ENCODE results near the gene IL10RA. TPM values are rescaled to one million over a fixed set of nuclear protein-coding genes. Genes with fewer than 3 reads are reported as not detected.

Gene IL10RA
- total RNA-seq, 1 donor from 2014 or later: 7.2 TPM

DNA sequence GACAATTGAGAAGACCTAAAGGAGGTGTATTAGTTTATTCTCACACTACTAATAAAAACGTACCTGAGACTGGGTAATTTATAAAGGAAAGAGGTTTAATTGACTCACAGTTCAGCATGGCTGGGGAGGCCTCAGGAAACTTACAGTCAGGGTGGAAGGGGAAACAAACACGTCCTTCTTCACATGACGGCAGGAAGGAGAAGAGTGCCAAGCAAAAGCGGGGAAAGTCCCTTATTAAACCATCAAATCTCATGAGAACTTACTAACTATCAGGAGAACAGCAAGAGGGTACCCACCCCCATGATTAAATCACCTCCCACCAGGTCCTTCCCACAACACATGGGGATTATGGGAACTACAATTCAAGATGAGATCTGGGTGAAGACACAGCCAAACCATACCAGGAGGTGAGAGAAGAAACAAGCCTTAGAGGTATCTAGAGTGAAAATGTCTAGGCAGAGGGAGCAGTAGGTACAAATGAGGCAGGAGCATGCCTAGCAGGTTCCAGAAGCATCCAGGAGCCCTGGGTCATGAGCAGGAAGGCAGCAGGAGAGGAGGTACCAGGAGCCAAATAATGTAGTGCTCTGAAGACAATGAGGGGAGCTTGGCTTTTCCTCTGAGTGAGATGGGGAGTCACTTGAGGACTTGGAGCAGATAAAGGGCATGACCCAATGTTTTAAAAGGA, 31.6 kb downstream of the IL10RA start:
- DNase-seq (ENCODE audit: missing footprints): no peak
- no peak for ATAC-seq
- intact Hi-C loops (cut with DNase I): no loop called here

DNA sequence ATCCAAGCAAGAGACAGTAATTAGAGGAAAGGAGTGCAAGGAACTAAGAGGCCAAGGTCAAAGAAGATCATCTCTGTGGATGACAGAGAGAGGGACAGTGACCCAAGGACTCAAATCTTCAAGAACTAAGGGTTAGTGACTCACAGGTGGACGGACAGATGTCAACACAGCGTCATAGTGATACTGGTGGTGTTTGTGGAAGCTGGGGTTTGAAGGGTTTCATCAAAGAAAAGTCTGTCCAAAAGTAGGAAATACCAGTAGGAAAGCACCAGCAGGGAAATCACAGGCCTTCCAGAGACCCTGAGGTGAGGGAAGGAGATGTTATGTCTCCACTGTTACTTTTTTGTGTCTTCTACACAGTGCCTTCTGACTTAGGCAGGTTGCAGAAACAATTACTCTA, 32.2 kb downstream of the IL10RA start:
- intact Hi-C loops (cut with DNase I): no loop called here
- no peak for ATAC-seq

DNA sequence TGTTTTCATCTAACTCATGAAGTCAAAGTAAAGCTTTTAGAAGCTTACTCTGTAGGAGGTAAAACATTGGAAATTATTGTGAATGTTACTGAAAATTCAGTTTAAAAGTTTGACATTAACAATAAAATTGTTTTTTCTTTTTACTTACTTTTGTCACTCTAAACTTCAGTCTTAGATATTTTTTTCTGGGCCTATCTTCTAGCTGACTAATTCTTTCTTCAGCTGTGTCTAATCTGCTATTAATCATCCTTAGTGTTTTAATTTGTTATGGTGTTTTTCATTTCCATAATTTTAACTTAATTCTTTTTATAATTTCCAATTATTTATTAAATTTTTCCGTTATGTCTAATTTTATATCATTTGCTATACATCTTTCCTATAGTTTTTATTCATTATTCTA, 35.0 kb downstream of the IL10RA start:
- DNase-seq (ENCODE audit: missing footprints) (no peak), ATAC-seq (no peak)
- intact Hi-C loops (cut with DNase I): no loop called here

More for the DNA sequence above, 32.2 kb downstream of the IL10RA start:
- DNase-seq (ENCODE audit: missing footprints): no peak

DNA sequence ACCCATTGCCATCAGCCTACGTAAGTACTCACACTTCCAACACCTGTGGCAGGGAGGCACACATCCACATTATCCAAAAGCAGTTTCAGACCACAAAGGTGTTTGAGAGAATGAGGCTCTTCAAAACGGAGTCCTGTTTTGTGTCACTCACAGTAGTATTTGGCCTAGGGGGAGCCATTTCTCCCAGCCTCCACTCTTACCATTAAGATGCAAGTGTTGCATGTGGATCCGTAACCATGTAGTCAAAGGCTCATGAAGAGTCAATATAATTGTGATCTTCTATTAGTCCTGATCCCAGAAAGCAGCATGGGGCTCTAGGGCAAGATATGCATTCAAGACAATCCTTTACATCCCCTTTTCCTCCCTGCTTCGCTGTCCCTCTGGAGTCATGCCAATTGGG, 41.5 kb downstream of the IL10RA start:
- ATAC-seq (no peak), DNase-seq (ENCODE audit: missing footprints) (no peak)
- intact Hi-C loops (cut with DNase I): no loop called here

DNA sequence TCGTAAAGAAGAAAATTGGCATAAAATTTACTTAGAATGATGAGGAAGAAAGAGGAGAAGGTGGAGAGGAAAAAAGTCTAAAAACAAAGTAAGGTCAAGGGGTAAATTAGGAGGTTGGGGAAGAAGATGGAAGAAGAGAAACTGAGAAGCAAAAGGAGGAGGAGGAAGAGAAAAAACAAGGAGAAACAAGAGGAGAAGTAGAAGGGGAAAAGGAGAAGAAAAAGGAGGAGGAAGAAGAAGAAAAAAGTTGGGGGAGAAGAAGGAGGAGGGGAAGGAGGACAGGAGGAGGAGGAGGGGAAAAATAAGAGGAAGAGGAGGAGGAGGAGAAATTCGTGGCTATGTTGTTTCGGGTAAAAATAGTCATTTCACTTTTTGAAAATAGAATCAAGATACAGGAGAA, 42.4 kb downstream of the IL10RA start:
- DNase-seq (ENCODE audit: missing footprints) (no peak), ATAC-seq (no peak)
- intact Hi-C loops (cut with DNase I): no loop called here

DNA sequence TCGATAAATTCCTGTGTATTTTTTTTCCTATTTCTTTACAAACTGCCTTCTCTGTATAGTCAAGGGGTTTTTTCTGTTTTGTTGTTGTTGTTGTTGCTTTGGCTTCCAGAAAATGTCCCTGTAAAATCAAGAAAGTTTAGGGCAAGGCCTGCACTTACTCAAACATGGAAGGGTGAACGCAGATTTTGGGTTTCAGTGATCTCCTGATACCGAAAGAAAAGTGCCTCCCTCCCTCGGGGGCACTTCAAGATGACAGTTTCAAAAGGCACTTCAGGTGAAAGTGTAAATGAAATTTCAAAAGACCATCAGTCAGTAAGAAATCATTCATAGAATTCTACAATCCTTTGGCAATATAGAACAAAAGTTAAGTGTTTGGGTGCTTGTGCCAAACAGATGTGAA, 47.2 kb downstream of the IL10RA start:
- DNase-seq (ENCODE audit: missing footprints) (no peak), ATAC-seq (no peak)
- intact Hi-C loops (cut with DNase I): no loop called here

DNA sequence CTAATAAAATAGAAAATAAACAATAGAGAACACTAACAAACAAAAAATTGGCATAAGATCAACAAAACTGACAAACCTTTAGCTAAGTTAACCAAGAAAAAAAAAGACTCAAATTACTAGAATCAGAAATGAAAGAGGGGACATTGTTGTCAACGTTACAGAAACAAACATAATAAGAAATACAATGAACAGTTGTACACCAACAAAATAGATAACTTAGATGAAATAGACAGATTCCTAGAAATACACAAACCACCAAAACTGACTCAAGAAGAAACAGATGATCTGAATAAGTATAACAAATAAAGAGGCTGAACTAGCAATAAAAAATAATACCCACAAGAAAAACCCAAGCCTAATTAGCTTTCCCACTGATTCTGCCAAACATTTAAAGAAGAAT, 55.9 kb downstream of the IL10RA start:
- intact Hi-C loops (cut with DNase I): no loop called here
- ATAC-seq: no peak

DNA sequence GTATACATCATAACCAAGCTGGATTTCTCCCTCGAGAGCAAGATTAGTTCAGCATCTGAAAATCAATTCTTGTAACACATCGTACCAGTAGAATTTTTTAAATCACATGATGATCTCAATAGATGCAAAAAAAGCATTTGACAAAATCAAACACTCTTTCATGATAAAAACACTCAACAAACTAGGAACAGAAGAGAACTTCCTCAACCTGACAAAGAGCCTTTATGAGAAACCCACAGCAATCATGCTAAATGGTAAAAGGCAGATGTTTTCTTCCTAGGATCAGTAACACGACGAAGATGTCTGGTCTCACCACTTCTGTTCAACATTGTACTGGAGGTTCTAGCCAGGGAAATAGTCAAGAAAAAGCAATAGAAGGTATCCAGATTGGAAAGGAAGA, 56.6 kb downstream of the IL10RA start:
- ATAC-seq: no peak
- intact Hi-C loops (cut with DNase I): no loop called here
- no peak for DNase-seq (ENCODE audit: missing footprints)

More for the DNA sequence above, 55.9 kb downstream of the IL10RA start:
- DNase-seq (ENCODE audit: missing footprints): no peak

DNA sequence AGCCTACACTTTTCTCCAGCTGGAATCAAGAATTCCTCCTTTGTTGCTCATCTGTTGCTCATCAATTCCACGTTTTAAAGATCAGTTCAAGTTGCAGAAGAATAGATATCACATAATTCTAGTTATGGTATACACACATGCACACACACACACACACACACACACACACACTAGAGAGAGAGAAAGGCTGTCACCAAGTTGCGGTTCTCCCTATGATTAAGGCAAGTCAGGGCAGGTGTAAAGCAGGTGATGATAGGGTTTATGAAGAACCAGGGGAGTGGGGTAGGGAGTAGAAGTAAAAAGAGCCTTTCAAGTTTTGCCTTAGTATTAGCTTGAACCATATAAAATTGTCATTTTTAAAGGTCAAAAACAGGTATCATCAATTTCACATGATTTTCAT, 59.0 kb downstream of the IL10RA start:
- no peak for DNase-seq (ENCODE audit: missing footprints)
- no peak for ATAC-seq
- intact Hi-C loops (cut with DNase I): no loop called here

DNA sequence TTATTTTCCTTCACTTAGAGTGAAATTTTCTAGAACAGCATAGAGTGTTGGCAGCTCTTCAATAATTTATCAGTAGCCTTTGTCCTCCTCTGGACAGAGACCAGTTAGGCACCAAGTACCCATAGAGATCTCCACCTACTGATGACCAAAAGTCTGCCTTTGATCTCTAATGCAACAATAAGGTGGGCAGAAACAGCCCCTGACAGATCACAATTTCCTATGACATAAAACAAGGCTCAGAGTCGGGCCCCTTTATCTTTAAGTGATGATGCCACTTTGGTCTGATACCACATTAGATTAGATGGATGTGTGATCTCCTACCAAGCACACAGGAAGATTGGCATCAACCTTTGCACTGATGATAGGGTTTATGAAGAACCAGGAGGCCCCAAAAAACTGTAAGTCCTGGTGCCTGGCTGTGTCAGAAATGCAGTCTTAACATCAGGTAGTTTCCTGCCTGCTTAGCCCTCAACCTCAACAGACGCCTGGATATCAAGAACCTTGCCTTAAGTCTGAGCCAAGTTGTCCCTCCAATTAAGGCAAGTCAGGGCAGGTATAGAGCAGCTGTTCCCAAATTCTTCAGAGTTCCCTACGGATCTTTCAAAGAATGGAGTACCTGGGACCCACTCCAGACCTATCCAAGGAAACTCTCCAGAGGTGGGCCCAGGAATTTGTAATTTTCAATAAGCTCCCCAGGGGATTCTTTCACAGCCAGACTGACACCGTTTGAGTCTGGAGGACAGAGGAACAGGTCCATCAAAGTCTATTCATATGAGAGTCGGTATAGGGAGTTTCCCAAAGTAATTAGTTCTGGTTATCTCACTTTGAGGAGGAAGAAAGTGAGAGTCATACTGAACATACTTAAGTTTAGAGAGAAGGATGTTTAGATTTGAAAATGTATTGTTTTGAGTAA, 60.1 kb downstream of the IL10RA start:
- DNase-seq (ENCODE audit: missing footprints) (no peak), ATAC-seq (no peak)
- intact Hi-C loops (cut with DNase I): no loop called here

DNA sequence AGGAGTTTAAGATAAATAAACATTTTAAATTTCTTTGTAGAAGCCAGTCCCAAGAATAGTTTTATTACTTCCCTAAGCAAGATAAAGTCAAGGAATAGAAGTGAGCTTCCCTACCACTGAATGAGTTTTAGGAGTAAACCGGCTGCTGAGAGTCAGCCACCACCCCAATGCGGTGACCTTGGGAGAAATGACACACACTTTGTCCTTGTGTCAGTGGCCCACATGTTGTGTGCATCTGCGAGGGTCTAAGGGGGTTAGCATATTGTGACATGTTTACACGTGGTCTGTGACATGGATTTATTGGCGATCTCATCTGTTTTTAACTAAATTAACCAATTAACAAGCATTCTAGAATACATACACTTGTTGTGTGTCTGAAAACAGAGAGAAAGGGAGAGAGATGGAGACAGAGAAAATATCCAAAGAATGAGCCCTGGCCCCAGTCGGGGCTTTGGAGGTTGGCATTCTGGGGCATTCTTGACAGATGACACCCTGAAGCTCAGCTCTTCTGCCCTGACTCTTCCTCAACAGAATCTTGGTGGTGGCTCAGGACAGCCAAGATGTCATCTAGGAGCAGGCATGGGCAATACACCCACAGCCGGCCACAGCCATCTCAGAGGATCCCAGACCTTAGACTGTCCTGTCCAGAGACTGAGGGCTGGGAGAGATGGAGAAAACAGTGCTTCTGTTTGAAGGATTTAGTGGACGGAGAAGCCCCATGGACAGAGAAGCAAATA, 60.9 kb downstream of the IL10RA start:
- no peak for ATAC-seq
- DNase-seq (ENCODE audit: missing footprints): no peak
- intact Hi-C loops (cut with DNase I): no loop called here

DNA sequence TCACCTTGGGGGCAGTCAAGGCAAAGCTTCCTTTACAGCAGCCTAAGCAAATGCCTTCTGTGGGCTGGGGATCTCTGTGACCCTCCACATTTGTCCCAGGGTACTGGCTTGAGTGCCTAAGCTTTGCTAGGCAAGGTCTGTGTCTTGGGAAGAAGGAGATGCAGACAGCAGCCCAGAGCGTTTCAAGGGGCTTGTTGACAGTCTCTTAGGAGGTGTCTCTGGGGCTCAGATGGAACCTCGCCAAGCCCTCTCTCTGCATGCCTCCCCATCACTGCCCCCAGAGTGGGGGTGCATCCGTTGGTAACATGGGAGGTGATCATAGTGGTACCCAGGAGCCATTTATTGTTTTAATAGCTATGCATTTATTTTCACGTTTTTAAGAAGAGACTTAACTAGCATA, 61.6 kb downstream of the IL10RA start:
- DNase-seq (ENCODE audit: missing footprints): no peak
- no peak for ATAC-seq
- intact Hi-C loops (cut with DNase I): no loop called here

DNA sequence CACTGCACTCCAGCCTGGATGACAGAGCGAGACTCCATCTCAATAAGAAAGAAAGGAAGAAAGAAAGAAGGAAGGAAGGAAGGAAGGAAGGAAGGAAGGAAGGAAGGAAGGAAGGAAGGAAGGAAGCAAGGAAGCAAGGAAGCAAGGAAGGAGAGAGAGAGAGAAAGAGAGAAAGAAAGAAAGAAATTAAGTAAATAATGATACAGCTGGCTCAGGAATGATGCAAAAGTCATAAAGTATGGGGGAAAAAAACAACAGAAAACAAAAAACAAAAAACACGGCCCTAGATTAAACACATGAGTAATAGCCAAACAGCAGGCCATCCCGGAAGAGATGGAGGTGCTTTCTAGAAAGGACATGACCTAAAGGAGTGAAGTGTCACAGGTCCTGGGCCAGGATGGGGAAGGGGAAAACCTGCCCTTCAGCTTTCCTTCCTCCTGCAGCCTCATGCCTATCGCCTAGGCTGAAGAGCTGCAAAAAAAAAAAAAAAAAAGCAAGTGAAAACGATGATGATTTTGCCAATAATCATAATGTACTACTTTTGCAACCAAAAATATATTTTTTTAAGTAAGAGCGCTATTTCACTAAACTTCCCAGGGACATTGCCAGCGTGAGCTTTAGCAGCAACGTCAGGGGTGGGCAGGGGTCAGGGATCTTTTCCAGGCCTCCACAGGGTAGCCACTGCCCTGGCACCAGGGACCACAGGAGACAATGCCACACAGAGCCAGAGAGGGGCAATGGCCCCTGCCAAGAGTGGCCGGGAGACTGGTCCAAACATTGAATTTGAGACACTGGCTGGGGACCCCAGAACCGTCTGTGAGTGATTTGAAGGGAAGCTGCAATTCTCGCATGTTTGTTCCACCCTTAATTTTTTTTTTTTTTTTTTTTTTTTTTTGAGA, 62.5 kb downstream of the IL10RA start:
- ATAC-seq: no peak
- no peak for DNase-seq (ENCODE audit: missing footprints)
- intact Hi-C loops (cut with DNase I): no loop called here

DNA sequence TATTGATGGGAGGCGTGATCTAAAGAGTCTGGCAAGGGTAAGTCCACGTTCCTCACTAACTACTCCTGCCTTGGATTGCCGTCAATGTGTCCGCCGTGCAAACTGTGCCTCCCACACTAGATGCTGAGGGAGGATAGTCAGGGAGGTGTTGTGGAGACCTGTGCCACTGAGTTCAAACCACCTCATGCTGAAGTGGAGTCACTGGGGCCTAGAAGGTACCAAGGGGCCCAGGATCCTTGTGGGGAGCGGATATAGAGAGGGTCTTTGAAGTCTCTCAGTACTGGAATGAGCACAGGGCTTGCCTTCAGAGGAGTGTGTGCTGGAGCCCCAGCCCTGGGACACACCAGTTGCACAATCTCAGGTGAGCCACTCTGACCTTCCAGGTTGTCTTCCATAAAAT, 63.6 kb downstream of the IL10RA start:
- ATAC-seq (no peak), DNase-seq (ENCODE audit: missing footprints) (no peak)
- intact Hi-C loops (cut with DNase I): loop anchor here (5.0 to 10.0 kb wide), 4 partner anchors 102 to 625 kb away; partner anchors contain the start of gene FXYD2

DNA sequence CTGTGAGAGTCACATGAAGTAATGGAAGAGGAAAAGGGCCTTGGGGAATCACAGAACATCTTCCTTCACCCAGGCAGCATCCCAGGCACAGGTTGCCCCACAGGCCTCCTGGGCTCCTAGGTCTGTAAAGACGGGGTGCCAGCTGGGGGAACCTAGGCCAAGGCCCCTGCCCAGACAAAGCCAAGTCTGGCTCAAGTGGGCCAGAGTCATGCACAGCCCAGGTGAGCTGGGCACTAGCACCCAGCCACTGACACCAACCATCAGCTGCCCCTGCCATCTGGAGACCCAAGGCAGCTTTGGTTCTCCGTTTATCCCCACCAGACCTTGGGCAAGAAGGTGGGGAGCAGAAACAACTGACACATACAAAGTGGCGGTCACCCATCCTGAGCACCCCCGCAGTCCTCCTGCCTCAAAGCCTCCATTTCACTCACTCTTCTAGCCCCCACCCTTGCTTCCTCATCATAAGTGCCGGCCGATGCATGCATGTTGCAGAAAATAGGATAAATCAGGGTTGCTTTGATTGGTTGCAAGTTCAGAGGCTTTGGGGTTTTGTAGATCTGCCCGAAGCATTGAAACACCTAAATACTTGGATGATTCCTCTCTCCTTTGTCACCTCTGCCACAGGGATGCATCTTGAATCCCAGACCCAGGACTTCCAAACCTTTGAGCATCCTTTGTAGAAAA, 64.2 kb downstream of the IL10RA start:
- ATAC-seq (no peak), DNase-seq (ENCODE audit: missing footprints) (no peak)
- intact Hi-C loops (cut with DNase I): loop anchor here (5.0 to 10.0 kb wide), 4 partner anchors 103 to 626 kb away; partner anchors contain the start of gene FXYD2
